Measurements from ENCODE around the gene PKIG. TPM values are rescaled to one million over a fixed set of nuclear protein-coding genes. Genes with fewer than 3 reads are reported as not detected.

PKIG gene
- total RNA-seq, 1 donor from 2014 or later: 34.7 TPM

DNA sequence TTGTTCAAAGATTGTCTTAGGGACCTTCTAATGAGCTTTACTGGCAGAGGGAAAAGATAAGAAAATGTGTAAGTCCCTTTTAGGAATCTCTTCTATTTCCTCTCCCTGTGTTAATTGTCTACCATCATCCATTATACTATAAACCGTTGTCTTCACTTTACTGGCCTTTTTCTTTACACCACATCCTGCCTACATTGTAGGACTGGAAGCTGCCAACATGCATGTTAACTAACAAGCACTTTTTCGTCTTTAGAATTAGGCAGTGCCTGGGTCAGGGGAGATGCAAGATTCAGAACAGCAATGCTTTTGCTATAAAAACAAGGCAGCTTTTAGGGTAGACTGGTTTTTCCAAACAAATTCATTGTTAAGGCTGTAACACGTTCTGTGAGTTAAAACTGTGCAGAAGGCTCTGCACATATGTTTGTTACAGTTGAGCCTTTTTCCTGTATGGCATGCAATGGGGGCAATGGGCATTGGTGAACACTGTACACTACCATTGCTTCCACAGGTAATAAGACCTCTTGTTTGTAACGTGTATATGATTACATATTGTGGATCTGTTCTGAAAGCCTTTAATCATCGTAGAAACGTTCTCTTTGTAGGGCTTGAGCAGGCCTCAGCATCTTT is 10.9 kb upstream of the PKIG start:
- Mint-ChIP-seq H3K9me3 (no peaks in the 10 kb centered on the region), H3K4me3 (no peak overlapping the region), H3K4me1 (peaks cover 20% of the 10 kb centered on the region), H3K36me3 (ENCODE audit: low read depth) (no peaks in the 10 kb centered on the region), H3K27ac (ENCODE audit: unreplicated experiment) (no peak overlapping the region), H3K27me3 (ENCODE audit: low read depth) (no peaks in the 10 kb centered on the region)
- no peak for DNase-seq (ENCODE audit: low read depth, low spot score)
- TF ChIP-seq, protein P1, sequence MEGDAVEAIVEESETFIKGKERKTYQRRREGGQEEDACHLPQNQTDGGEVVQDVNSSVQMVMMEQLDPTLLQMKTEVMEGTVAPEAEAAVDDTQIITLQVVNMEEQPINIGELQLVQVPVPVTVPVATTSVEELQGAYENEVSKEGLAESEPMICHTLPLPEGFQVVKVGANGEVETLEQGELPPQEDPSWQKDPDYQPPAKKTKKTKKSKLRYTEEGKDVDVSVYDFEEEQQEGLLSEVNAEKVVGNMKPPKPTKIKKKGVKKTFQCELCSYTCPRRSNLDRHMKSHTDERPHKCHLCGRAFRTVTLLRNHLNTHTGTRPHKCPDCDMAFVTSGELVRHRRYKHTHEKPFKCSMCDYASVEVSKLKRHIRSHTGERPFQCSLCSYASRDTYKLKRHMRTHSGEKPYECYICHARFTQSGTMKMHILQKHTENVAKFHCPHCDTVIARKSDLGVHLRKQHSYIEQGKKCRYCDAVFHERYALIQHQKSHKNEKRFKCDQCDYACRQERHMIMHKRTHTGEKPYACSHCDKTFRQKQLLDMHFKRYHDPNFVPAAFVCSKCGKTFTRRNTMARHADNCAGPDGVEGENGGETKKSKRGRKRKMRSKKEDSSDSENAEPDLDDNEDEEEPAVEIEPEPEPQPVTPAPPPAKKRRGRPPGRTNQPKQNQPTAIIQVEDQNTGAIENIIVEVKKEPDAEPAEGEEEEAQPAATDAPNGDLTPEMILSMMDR (conservative IDR thresholded peaks at IDR 0.05): no peak

- peaks cover 21% of the 10 kb centered on the region for H3K4me1 Mint-ChIP-seq
- DNase-seq (ENCODE audit: low read depth, low spot score): no peak
- H3K27me3 Mint-ChIP-seq (ENCODE audit: low read depth): no peaks in the 10 kb centered on the region
- H3K4me3 Mint-ChIP-seq: no peak overlapping the region
- H3K9me3 Mint-ChIP-seq: no peaks in the 10 kb centered on the region
- H3K27ac Mint-ChIP-seq (ENCODE audit: unreplicated experiment): peak overlapping the region; percentile 57
- TF ChIP-seq, protein P1 (conservative IDR thresholded peaks at IDR 0.05): no peak
- no peaks in the 10 kb centered on the region for H3K36me3 Mint-ChIP-seq (ENCODE audit: low read depth)
These were observed 9.6 kb upstream of the PKIG start for GRCh38 chr20:44572551-44573500.

GRCh38 chr20:44573501-44573869 is 8.9 kb upstream of the PKIG start:
- peaks cover 23% of the 10 kb centered on the region for H3K4me1 Mint-ChIP-seq
- no peaks in the 10 kb centered on the region for H3K9me3 Mint-ChIP-seq
- no peak overlapping the region for H3K4me3 Mint-ChIP-seq
- no peak overlapping the region for H3K27ac Mint-ChIP-seq (ENCODE audit: unreplicated experiment)
- H3K36me3 Mint-ChIP-seq (ENCODE audit: low read depth): no peaks in the 10 kb centered on the region
- no peak for DNase-seq (ENCODE audit: low read depth, low spot score)
- TF ChIP-seq, protein P1 (conservative IDR thresholded peaks at IDR 0.05): no peak
- H3K27me3 Mint-ChIP-seq (ENCODE audit: low read depth): no peaks in the 10 kb centered on the region

DNA sequence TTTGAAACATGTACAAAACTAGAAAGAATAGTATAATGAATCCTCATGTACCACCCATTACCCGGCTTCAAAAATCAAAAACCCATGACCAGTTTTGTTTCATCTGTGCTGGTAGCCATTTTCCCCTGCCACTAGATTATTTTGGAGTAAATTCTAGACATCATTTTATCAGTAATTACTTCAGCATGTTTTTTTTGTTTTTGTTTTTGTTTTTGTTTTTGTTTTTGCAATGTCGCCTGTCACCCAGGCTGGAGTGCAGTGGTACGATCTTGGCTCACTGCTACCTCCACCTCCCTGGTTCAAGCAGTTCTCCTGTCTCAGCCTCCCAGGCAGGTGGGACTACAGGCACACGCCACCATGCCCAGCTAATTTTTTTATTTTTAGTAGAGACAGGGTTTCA is 8.0 kb upstream of the PKIG start:
- Mint-ChIP-seq H3K27me3 (ENCODE audit: low read depth) (no peaks in the 10 kb centered on the region), H3K9me3 (no peaks in the 10 kb centered on the region), H3K4me1 (peaks cover 29% of the 10 kb centered on the region), H3K27ac (ENCODE audit: unreplicated experiment) (no peak overlapping the region), H3K4me3 (no peak overlapping the region), H3K36me3 (ENCODE audit: low read depth) (no peaks in the 10 kb centered on the region)
- no peak for DNase-seq (ENCODE audit: low read depth, low spot score)
- TF ChIP-seq, protein P1 (conservative IDR thresholded peaks at IDR 0.05): no peak

DNA sequence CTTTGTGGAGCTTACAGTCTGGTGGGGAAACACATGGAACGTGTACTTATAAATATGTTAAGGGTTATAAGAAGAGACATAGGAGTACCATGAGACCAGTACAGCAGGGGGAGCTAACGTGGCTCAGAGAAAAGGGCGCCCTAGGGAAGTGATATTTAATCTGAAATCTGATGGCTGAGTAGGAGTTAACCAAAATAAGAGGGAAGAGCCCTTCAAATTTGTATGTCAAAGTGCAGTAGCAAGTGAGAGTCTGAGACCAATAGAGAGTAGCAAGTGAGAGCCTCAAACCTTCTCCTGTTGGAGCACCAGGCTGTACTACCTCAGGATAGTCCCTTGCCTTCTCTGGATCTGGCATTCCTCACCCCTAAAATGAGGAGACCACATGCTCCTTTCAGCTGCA is 6.1 kb upstream of the PKIG start:
- TF ChIP-seq, protein P1 (conservative IDR thresholded peaks at IDR 0.05): no peak
- H3K27me3 Mint-ChIP-seq (ENCODE audit: low read depth): no peaks in the 10 kb centered on the region
- H3K4me1 Mint-ChIP-seq: peaks cover 43% of the 10 kb centered on the region
- H3K36me3 Mint-ChIP-seq (ENCODE audit: low read depth): no peaks in the 10 kb centered on the region
- no peak for DNase-seq (ENCODE audit: low read depth, low spot score)
- no peaks in the 10 kb centered on the region for H3K9me3 Mint-ChIP-seq
- H3K27ac Mint-ChIP-seq (ENCODE audit: unreplicated experiment): no peak overlapping the region
- no peak overlapping the region for H3K4me3 Mint-ChIP-seq
